HCT116 (cell line): ENCODE data around the gene CNOT10.

Experiments used
- CTCF ChIP-seq, 3 experiments: fragments of 200-600 bp in 1 of 3; sonication (generic) in 1 of 3; IDR thresholded peaks in 2 of 3; conservative IDR thresholded peaks in 1 of 3; 2 replicates each; pipeline ENCODE4 v1.5.1; 2012 to 2017; ENCODE audit warnings: low read depth in 2 of 3, low read length in 2 of 3, antibody characterized with exemption in 1 of 3, borderline replicate concordance in 1 of 3, control low read depth in 1 of 3, mild to moderate bottlenecking in 1 of 3, mixed read lengths in 1 of 3, mixed run types in 1 of 3, moderate library complexity in 1 of 3; ENCODE audit not compliant: insufficient read depth in 1 of 3
- ELF1 ChIP-seq: IDR thresholded peaks from 2 replicates; pipeline ENCODE4 v1.6.1; 2012; ENCODE audit warnings: low read depth, borderline replicate concordance
- EZH2 ChIP-seq: fragments of 200-600 bp; sonication (generic); IDR thresholded peaks from 2 replicates; pipeline ENCODE4 v1.6.1; 2017; ENCODE audit warnings: antibody characterized with exemption, mixed run types
- JUND ChIP-seq: IDR thresholded peaks from 2 replicates; pipeline ENCODE4 v1.6.1; 2012
- MAX ChIP-seq: IDR thresholded peaks from 2 replicates; pipeline ENCODE4 v1.6.1; 2012
- POLR2A ChIP-seq: IDR thresholded peaks from 2 replicates; pipeline ENCODE4 v1.7.0; 2011; ENCODE audit warnings: borderline replicate concordance; ENCODE audit not compliant: insufficient read depth, insufficient read length; ENCODE audit errors: extremely low read depth
- POLR2AphosphoS5 ChIP-seq: IDR thresholded peaks from 2 replicates; pipeline ENCODE4 v1.6.1; 2011; ENCODE audit warnings: mild to moderate bottlenecking, low read depth, low read length, moderate library complexity
- RAD21 ChIP-seq: IDR thresholded peaks from 2 replicates; pipeline ENCODE4 v1.6.1; 2012; ENCODE audit warnings: low read depth, mild to moderate bottlenecking
- REST ChIP-seq: IDR thresholded peaks from 2 replicates; pipeline ENCODE4 v1.6.1; 2012; ENCODE audit warnings: low read depth
- SIN3A ChIP-seq: IDR thresholded peaks from 2 replicates; pipeline ENCODE4 v1.6.1; 2012; ENCODE audit warnings: low read depth
- SRF ChIP-seq: IDR thresholded peaks from 2 replicates; pipeline ENCODE4 v1.6.1; 2012; ENCODE audit warnings: low read depth
- TCF7L2 ChIP-seq: IDR thresholded peaks from 2 replicates; pipeline ENCODE4 v1.7.0; 2011; ENCODE audit warnings: borderline replicate concordance, inconsistent platforms; ENCODE audit not compliant: insufficient read depth, insufficient read length; ENCODE audit errors: extremely low read depth

- no peak for TF ChIP-seq CTCF (IDR thresholded peaks at IDR 0.05 in 2 of 3, conservative IDR thresholded peaks at IDR 0.05 in 1 of 3; ENCODE audit: borderline replicate concordance in 1 of 3, insufficient read depth in 1 of 3, low read depth in 2 of 3, low read length in 2 of 3)
- no peak for TF ChIP-seq RAD21
- TF ChIP-seq EZH2: no peak
- no peak for TF ChIP-seq JUND
- TF ChIP-seq POLR2A: no peak
- TF ChIP-seq TCF7L2: no peak
- no peak for TF ChIP-seq POLR2AphosphoS5
- no peak for TF ChIP-seq REST
- no peak for TF ChIP-seq MAX
- TF ChIP-seq SRF: no peak
- no peak for TF ChIP-seq SIN3A
- TF ChIP-seq ELF1: no peak
These were observed 41.2 kb upstream of the CNOT10 start for GRCh38 chr3:32643816-32644215.
